ENCODE data around the gene STK39.
"Not testable (repeated sequence)": the region's sequence is repeated elsewhere in the genome, so short reads cannot be mapped to it uniquely, and the experiment has no call there.

The STK39 gene

DNA sequence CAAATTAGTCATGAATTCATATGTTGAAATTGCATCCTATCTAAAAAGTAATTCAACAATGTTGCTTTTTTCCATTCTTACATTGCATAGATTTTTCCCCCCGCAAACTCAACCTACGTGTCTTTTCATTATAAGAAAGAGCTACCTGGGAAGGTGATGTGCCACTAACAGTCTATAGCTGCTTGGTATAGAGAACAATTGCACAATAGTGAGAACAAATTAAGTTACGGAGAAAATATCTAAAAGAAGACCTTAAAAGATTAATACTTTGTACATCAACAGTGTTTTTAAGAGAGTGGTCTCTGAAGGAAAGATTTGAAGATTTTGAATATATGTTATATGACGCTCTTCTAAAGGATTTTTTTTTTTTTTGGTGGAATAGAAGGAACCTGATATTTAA, 111.8 kb downstream of the STK39 start:
- peaks cover 9% of the 10 kb centered on the region for H3K4me1 ChIP-seq (ENCODE audit: control insufficient read depth, insufficient read depth, low read length)
- H3K9me3 ChIP-seq (ENCODE audit: control insufficient read depth in 2 of 2, low read length in 2 of 2) = no peaks in the 10 kb centered on the region
- H3K36me3 ChIP-seq (ENCODE audit: control insufficient read depth in 2 of 2, insufficient read depth in 2 of 2, low read length in 2 of 2) = peaks cover 0 to 2% of the 10 kb centered on the region in 2 donors
- no peak overlapping the region for H3K4me3 ChIP-seq (ENCODE audit: low read length in 2 of 2)
- H3K9ac ChIP-seq (ENCODE audit: low read length in 2 of 2) = no peak overlapping the region
- H3K27ac ChIP-seq (ENCODE audit: low read length) = no peak overlapping the region
- H3K27me3 ChIP-seq (ENCODE audit: control insufficient read depth in 1 of 2, insufficient read depth in 2 of 2, low read length in 2 of 2) = no peaks in the 10 kb centered on the region

DNA sequence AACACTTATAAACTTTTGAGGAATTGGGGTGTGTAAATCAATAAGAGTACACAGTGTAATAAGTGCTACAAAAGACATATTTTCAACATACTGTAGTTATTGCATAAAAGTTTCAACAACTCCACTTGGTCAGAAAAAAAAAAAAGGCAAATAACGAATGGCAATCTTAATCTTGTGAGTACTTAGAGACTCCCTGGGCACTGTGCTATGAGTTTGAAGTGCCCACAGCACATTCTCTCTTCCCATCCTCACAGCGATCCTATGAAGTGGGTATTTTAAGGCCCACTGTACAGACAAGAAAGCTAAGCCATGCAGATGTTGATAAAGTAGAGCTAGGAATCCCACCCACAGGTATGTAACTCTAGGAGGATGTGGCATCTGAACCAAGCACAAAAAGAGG, 112.3 kb downstream of the STK39 start:
- H3K27me3 ChIP-seq (ENCODE audit: control insufficient read depth in 1 of 2, insufficient read depth in 2 of 2, low read length in 2 of 2) = no peaks in the 10 kb centered on the region
- H3K9ac ChIP-seq (ENCODE audit: low read length in 2 of 2) = no peak overlapping the region
- H3K4me3 ChIP-seq (ENCODE audit: low read length in 2 of 2) = no peak overlapping the region
- H3K4me1 ChIP-seq (ENCODE audit: control insufficient read depth, insufficient read depth, low read length) = peaks cover 12% of the 10 kb centered on the region
- no peaks in the 10 kb centered on the region for H3K9me3 ChIP-seq (ENCODE audit: control insufficient read depth in 2 of 2, low read length in 2 of 2)
- peaks cover 0 to 2% of the 10 kb centered on the region in 2 donors for H3K36me3 ChIP-seq (ENCODE audit: control insufficient read depth in 2 of 2, insufficient read depth in 2 of 2, low read length in 2 of 2)
- no peak overlapping the region for H3K27ac ChIP-seq (ENCODE audit: low read length)

DNA sequence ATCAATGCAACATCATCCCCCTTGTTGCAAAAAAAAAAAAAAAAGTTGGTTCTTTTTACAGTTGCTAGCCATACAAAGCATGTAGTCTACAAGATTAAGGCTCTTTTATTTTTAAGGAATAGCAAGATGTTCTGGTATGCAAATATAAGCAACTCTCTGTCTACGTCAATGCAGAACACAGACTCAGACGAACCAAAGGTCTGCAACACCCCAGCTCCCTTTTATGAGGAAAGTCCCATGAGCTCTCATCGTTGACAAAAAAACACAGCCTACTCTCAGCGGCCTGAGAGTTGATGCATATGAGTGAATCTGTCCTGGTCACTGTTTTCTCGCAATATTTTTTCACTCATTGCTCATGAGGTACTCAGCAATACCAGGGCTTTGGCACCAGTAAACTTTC, 112.9 kb downstream of the STK39 start:
- Histone ChIP-seq H3K9me3 (ENCODE audit: control insufficient read depth in 2 of 2, low read length in 2 of 2) (no peaks in the 10 kb centered on the region), H3K27me3 (ENCODE audit: control insufficient read depth in 1 of 2, insufficient read depth in 2 of 2, low read length in 2 of 2) (no peaks in the 10 kb centered on the region)

DNA sequence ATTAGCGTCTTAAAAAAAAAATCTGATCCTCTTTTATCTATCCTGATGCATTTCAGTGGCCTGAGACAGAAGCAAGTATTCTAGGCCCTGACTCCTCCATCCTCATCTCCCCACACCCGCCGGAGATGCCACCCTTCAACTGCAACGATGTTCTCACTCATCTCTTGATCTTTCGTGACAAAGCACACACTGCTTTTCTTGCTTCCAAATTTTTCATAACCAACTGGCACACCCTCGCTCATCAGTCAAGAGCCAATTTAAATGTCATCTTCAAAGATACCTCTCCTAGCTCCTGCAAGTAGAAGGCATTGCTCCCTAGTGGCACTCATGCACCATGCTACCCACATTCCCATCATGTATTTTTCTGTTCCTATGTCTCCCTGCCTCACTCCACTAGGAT, 115.0 kb downstream of the STK39 start:
- no peak overlapping the region for H3K9ac ChIP-seq (ENCODE audit: low read length in 2 of 2)
- no peak overlapping the region for H3K27ac ChIP-seq (ENCODE audit: low read length)
- no peak overlapping the region for H3K4me3 ChIP-seq (ENCODE audit: low read length in 2 of 2)
- H3K9me3 ChIP-seq (ENCODE audit: control insufficient read depth in 2 of 2, low read length in 2 of 2) = no peaks in the 10 kb centered on the region
- H3K27me3 ChIP-seq (ENCODE audit: control insufficient read depth in 1 of 2, insufficient read depth in 2 of 2, low read length in 2 of 2) = no peaks in the 10 kb centered on the region
- peaks cover 12% of the 10 kb centered on the region for H3K4me1 ChIP-seq (ENCODE audit: control insufficient read depth, insufficient read depth, low read length)
- peaks cover 0 to 2% of the 10 kb centered on the region in 2 donors for H3K36me3 ChIP-seq (ENCODE audit: control insufficient read depth in 2 of 2, insufficient read depth in 2 of 2, low read length in 2 of 2)

More for the DNA sequence above, 112.9 kb downstream of the STK39 start:
- Histone ChIP-seq H3K4me1 (ENCODE audit: control insufficient read depth, insufficient read depth, low read length) (peaks cover 18% of the 10 kb centered on the region), H3K27ac (ENCODE audit: low read length) (no peak overlapping the region), H3K4me3 (ENCODE audit: low read length in 2 of 2) (no peak overlapping the region), H3K9ac (ENCODE audit: low read length in 2 of 2) (no peak overlapping the region), H3K36me3 (ENCODE audit: control insufficient read depth in 2 of 2, insufficient read depth in 2 of 2, low read length in 2 of 2) (peaks cover 0 to 2% of the 10 kb centered on the region in 2 donors)

DNA sequence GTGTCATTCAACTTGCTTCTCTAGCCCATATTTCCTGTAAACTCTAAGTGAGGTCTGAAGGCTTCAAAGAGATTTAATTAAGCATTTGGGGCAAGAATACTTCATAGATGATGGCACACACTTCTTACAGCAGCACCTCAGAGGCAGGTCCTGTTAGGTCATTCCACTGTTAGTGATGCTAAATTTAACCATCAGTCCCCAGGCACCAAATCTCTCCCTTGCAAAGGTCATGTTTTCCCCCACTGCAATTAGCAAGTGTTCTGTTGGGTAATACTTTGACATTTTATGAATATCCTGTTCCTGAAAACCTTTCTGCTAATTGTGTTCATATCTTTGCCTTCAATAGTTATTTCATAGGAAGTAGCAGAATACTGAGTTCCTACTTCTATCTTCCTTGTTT, 117.0 kb downstream of the STK39 start:
- H3K4me3 ChIP-seq (ENCODE audit: low read length in 2 of 2) = no peak overlapping the region

DNA sequence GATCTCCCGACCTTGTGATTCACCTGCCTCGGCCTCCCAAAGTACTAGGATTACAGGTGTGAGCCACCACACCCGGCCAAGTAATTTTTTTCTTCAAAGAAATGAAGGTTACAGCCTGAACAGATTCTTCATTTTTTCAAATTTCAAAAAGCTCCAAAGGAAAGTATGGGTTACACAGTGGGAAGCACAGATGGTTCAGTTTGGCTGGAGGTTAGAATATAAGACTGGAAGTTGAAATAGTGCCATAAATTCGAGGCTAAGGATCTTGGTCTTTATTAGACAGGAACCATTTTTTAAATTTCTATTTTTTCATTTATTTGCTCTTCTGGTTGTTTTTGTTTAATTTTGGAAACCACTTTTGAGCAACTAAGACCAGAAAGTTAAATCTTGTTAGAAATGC, 120.0 kb downstream of the STK39 start:
- Histone ChIP-seq H3K9me3 (ENCODE audit: control insufficient read depth in 2 of 2, low read length in 2 of 2) (no peaks in the 10 kb centered on the region), H3K36me3 (ENCODE audit: control insufficient read depth in 2 of 2, insufficient read depth in 2 of 2, low read length in 2 of 2) (peaks cover 5 to 9% of the 10 kb centered on the region in 2 donors), H3K4me3 (ENCODE audit: low read length in 2 of 2) (no peak overlapping the region)

More for the DNA sequence above, 117.0 kb downstream of the STK39 start:
- H3K9me3 ChIP-seq (ENCODE audit: control insufficient read depth in 2 of 2, low read length in 2 of 2) = no peaks in the 10 kb centered on the region
- H3K36me3 ChIP-seq (ENCODE audit: control insufficient read depth in 2 of 2, insufficient read depth in 2 of 2, low read length in 2 of 2) = peaks cover 5% of the 10 kb centered on the region in 2 donors
- peaks cover 12% of the 10 kb centered on the region for H3K4me1 ChIP-seq (ENCODE audit: control insufficient read depth, insufficient read depth, low read length)
- no peaks in the 10 kb centered on the region for H3K27me3 ChIP-seq (ENCODE audit: control insufficient read depth in 1 of 2, insufficient read depth in 2 of 2, low read length in 2 of 2)
- no peak overlapping the region for H3K9ac ChIP-seq (ENCODE audit: low read length in 2 of 2)
- no peak overlapping the region for H3K27ac ChIP-seq (ENCODE audit: low read length)

DNA sequence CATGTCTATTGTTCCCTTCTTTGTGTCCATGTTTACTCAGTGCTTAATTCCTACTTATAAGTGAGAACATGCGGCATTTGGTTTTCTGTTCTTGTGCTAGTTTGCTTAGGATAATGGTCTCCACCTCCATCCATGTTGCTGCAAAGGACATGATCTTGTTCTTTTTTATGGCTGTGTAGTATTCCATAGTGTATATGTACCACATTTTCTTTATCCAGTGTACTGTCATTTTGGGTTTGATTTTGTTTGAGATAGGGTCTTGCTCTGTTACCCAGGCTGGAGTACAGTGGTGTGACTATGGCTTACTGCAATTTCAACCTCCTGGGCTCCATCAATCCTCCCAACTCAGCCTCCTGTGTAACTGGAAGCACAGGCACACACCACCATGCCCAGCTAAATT, 125.2 kb downstream of the STK39 start:
- not testable (repeated sequence) for H3K27me3 ChIP-seq (ENCODE audit: control insufficient read depth in 1 of 2, insufficient read depth in 2 of 2, low read length in 2 of 2); H3K9me3 ChIP-seq (ENCODE audit: control insufficient read depth in 2 of 2, low read length in 2 of 2); H3K4me3 ChIP-seq (ENCODE audit: low read length in 2 of 2); H3K4me1 ChIP-seq (ENCODE audit: control insufficient read depth, insufficient read depth, low read length); H3K9ac ChIP-seq (ENCODE audit: low read length in 2 of 2); H3K27ac ChIP-seq (ENCODE audit: low read length)
- H3K36me3 ChIP-seq (ENCODE audit: control insufficient read depth in 2 of 2, insufficient read depth in 2 of 2, low read length in 2 of 2) = peaks cover 5 to 18% of the 10 kb centered on the region in 2 donors

More for the DNA sequence above, 120.0 kb downstream of the STK39 start:
- H3K27me3 ChIP-seq (ENCODE audit: control insufficient read depth in 1 of 2, insufficient read depth in 2 of 2, low read length in 2 of 2) = no peaks in the 10 kb centered on the region
- H3K27ac ChIP-seq (ENCODE audit: low read length) = no peak overlapping the region
- H3K4me1 ChIP-seq (ENCODE audit: control insufficient read depth, insufficient read depth, low read length) = peaks cover 12% of the 10 kb centered on the region
- H3K9ac ChIP-seq (ENCODE audit: low read length in 2 of 2) = no peak overlapping the region

DNA sequence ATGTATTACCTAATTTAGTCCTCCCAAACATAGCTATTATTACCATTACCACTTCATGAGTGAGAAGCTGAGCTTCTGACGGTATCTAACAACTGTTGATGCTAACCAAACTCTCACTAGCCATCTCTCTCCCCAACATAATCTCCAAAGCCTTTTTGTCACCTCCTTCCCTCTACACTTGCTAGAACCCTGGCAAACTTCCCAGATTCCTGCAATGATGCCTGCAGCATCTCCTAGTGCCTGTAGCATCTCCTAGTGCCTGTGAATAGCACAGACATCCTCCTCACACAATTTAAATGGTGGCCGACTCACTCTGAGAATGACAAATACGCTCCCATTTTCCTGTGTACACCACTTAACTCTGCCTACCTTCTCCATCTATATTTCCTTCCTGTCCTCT, 126.7 kb downstream of the STK39 start:
- Histone ChIP-seq H3K27me3 (ENCODE audit: control insufficient read depth in 1 of 2, insufficient read depth in 2 of 2, low read length in 2 of 2) (no peaks in the 10 kb centered on the region), H3K36me3 (ENCODE audit: control insufficient read depth in 2 of 2, insufficient read depth in 2 of 2, low read length in 2 of 2) (peaks cover 6 to 14% of the 10 kb centered on the region in 2 donors), H3K4me3 (ENCODE audit: low read length in 2 of 2) (no peak overlapping the region), H3K9ac (ENCODE audit: low read length in 2 of 2) (no peak overlapping the region), H3K4me1 (ENCODE audit: control insufficient read depth, insufficient read depth, low read length) (peaks cover 5% of the 10 kb centered on the region), H3K9me3 (ENCODE audit: control insufficient read depth in 2 of 2, low read length in 2 of 2) (no peaks in the 10 kb centered on the region), H3K27ac (ENCODE audit: low read length) (no peak overlapping the region)

DNA sequence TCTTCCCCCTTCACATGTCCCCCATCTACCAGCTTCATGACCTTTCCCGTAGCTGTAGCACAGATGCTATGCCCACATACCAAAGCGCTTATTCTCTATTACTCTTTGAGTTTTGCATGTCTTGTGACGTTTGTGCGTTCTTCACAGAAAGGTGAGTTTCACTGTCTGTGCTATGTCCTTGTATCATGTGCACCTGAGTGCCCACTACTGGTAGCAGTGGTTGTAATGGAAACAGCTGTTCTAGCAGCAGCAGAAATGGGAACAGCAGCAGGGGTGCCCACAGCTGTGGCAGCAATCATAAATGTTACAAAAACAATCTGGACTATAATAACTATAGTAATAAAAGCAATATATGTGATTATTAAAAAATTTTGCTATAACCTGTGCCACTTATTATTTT, 127.1 kb downstream of the STK39 start:
- peaks cover 5% of the 10 kb centered on the region for H3K4me1 ChIP-seq (ENCODE audit: control insufficient read depth, insufficient read depth, low read length)
- no peaks in the 10 kb centered on the region for H3K27me3 ChIP-seq (ENCODE audit: control insufficient read depth in 1 of 2, insufficient read depth in 2 of 2, low read length in 2 of 2)
- H3K27ac ChIP-seq (ENCODE audit: low read length) = no peak overlapping the region
- no peaks in the 10 kb centered on the region for H3K9me3 ChIP-seq (ENCODE audit: control insufficient read depth in 2 of 2, low read length in 2 of 2)
- no peak overlapping the region for H3K4me3 ChIP-seq (ENCODE audit: low read length in 2 of 2)
- peaks cover 4 to 14% of the 10 kb centered on the region in 2 donors for H3K36me3 ChIP-seq (ENCODE audit: control insufficient read depth in 2 of 2, insufficient read depth in 2 of 2, low read length in 2 of 2)
- H3K9ac ChIP-seq (ENCODE audit: low read length in 2 of 2) = no peak overlapping the region

DNA sequence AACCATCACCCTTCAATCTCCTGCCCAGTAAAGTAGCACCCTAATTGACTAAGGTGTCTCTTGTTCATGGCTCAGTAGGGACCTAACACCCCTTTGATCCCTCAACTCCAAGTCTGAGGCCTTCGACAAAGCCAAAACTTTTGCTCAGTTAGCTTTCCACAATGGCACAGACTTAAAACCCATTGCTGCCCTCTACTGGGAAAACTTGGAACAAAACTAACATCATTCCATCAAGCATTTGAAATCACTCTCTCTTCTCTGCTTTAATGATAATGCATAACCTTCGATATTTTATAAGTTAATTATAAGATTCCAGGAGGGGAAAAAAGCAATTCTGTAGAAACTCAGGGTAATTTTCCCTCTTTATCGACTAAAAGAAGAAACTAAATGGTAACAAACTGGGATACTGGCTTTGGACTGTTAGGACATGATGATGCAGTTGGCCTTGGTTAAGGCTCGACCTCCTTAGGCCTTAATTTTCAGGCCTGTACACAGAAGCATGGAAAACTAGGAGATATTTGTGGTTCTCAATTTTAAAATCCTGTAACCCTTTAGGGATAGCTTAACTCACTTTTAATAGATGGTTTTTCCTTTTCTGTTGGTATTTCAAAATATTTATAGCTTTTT, 127.8 kb downstream of the STK39 start:
- H3K4me1 ChIP-seq (ENCODE audit: control insufficient read depth, insufficient read depth, low read length) = peaks cover 5% of the 10 kb centered on the region
- no peaks in the 10 kb centered on the region for H3K27me3 ChIP-seq (ENCODE audit: control insufficient read depth in 1 of 2, insufficient read depth in 2 of 2, low read length in 2 of 2)
- no peak overlapping the region for H3K27ac ChIP-seq (ENCODE audit: low read length)
- no peak overlapping the region for H3K9ac ChIP-seq (ENCODE audit: low read length in 2 of 2)
- no peak overlapping the region for H3K4me3 ChIP-seq (ENCODE audit: low read length in 2 of 2)
- H3K9me3 ChIP-seq (ENCODE audit: control insufficient read depth in 2 of 2, low read length in 2 of 2) = no peaks in the 10 kb centered on the region
- peaks cover 3 to 18% of the 10 kb centered on the region in 2 donors for H3K36me3 ChIP-seq (ENCODE audit: control insufficient read depth in 2 of 2, insufficient read depth in 2 of 2, low read length in 2 of 2)

DNA sequence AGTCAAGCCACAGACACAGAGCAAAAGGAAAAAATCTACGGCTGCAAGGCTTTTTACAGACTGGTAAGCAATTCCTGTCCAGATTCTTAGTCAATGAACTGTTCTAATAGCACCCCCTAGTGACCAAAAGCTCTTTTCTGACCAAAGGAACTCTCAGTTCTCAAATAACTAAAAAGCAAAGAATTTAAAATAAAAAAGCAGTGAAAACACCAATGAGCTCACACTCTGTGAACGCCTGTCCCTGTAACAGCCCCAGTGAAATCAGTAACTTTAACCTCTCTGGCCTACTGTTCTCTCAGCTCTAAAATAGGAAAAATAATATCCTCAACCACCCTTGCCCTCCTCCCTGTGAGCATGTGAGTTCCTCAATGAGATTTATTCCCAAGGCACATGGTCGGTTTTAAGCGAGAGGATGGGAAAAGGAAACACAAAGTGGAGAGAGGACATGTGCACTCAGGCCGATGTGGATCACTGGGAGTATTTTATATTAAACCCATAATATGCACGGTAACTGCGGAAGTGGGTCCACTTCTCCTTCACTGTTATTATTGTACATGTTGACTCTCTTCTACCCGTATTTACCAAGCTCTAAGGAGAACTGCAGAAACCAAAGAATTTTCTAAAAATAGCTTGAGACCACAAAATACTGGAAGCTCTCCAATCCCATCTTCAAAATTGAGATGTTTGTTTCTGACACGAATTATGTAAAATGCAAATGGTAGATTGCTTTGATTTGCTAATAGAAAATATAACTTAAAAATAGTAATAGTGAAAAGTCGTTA, 128.5 kb downstream of the STK39 start:
- H3K27me3 ChIP-seq (ENCODE audit: control insufficient read depth in 1 of 2, insufficient read depth in 2 of 2, low read length in 2 of 2) = no peaks in the 10 kb centered on the region
- H3K4me1 ChIP-seq (ENCODE audit: control insufficient read depth, insufficient read depth, low read length) = peaks cover 5% of the 10 kb centered on the region
- no peaks in the 10 kb centered on the region for H3K9me3 ChIP-seq (ENCODE audit: control insufficient read depth in 2 of 2, low read length in 2 of 2)
- H3K4me3 ChIP-seq (ENCODE audit: low read length in 2 of 2) = no peak overlapping the region
- H3K27ac ChIP-seq (ENCODE audit: low read length) = no peak overlapping the region
- H3K36me3 ChIP-seq (ENCODE audit: control insufficient read depth in 2 of 2, insufficient read depth in 2 of 2, low read length in 2 of 2) = peaks cover 6 to 20% of the 10 kb centered on the region in 2 donors
- no peak overlapping the region for H3K9ac ChIP-seq (ENCODE audit: low read length in 2 of 2)
